GM19324 (cell line): ENCODE results near the gene MOB3A.

Experiments used
- ATAC-seq: cut with Tn5 transposase; IDR thresholded peaks from one replicate; pipeline ENCODE4 v1.9.1; 2021; ENCODE audit warnings: mild to moderate bottlenecking, moderate library complexity; ENCODE audit not compliant: unreplicated experiment, low FRiP score

Gene MOB3A

GRCh38 chr19:2048104-2048958 is 47.8 kb downstream of the MOB3A start:
- no peak for ATAC-seq

GRCh38 chr19:2047449-2048103 is 48.5 kb downstream of the MOB3A start:
- ATAC-seq: no peak

GRCh38 chr19:2047076-2047448 is 49.1 kb downstream of the MOB3A start:
- no peak for ATAC-seq

GRCh38 chr19:2046046-2046907 is 49.8 kb downstream of the MOB3A start:
- ATAC-seq: no peak

- ATAC-seq: no peak
These were observed 50.6 kb downstream of the MOB3A start for GRCh38 chr19:2045501-2046045.

- no peak for ATAC-seq
These were observed 51.2 kb downstream of the MOB3A start for GRCh38 chr19:2044709-2045500.

- ATAC-seq: no peak
These were observed 52.0 kb downstream of the MOB3A start for GRCh38 chr19:2043961-2044708.

GRCh38 chr19:2043251-2043641 is 52.9 kb downstream of the MOB3A start:
- ATAC-seq: no peak

GRCh38 chr19:2042485-2043250 is 53.5 kb downstream of the MOB3A start:
- peak; percentile 16 for ATAC-seq

GRCh38 chr19:2041683-2042484 is 54.2 kb downstream of the MOB3A start:
- peak; percentile 77 for ATAC-seq

GRCh38 chr19:2041433-2041682 is 54.8 kb downstream of the MOB3A start:
- ATAC-seq: no peak

GRCh38 chr19:2040647-2041432 is 55.3 kb downstream of the MOB3A start:
- no peak for ATAC-seq

- ATAC-seq: no peak
These were observed 56.0 kb downstream of the MOB3A start for GRCh38 chr19:2039959-2040646.

- ATAC-seq: no peak
These were observed 56.8 kb downstream of the MOB3A start for GRCh38 chr19:2039089-2039958.

- no peak for ATAC-seq
These were observed 57.6 kb downstream of the MOB3A start for GRCh38 chr19:2038284-2039088.
